Metanephros (tissue), 1 donor: Measurements from ENCODE around the gene CD8B. TPM values are rescaled to one million over a fixed set of nuclear protein-coding genes. Genes with fewer than 3 reads are reported as not detected.

Experiments used
- total RNA-seq: library from RNA; depleted of rRNA; stranded (reverse); fragments of >200 nt; gene quantifications from one replicate; pipeline ENCODE4 v1.2.3, GENCODE V29; 2014

Gene CD8B
- 0.88 TPM for total RNA-seq

GRCh38 chr2:86861628-86862379 lies at the start of gene CD8B:
Gene CD8B (minus strand): TSS chr2:86861886. CDS start chr2:86861865, 21 bp downstream.

GRCh38 chr2:86790676-86791572 lies 70.8 kb downstream of the CD8B start, which contains the start of gene CD8A:
Gene CD8A (minus strand): TSS chr2:86790913. CDS start chr2:86790825, 88 bp downstream.

Other genes starting within 250 kb of the CD8B start
- 24.6 TPM for gene RNF103, start 238.0 kb downstream of the CD8B start, total RNA-seq
- gene RMND5A, start 141.6 kb downstream of the CD8B start, total RNA-seq, result 69.2 TPM
- gene CD8A, start 71.0 kb downstream of the CD8B start, total RNA-seq, result 0.47 TPM
- 1.9 TPM for gene RGPD1, start 80.2 kb upstream of the CD8B start, total RNA-seq
- gene PLGLB1, start 160.0 kb upstream of the CD8B start, total RNA-seq, result 6.9 TPM